MV-4-11 (cell line): Measurements from ENCODE around the gene ACAD11.
A peak's percentile ranks its signal among the peaks of the same experiment; 100 is the strongest.
"Not testable (repeated sequence)": the region's sequence is repeated elsewhere in the genome, so short reads cannot be mapped to it uniquely, and the experiment has no call there.

ENCODE experiments used
- DNase-seq: peaks from one replicate; lab custom pipeline; 2025; lab: John Stamatoyannopoulos, UW

The ACAD11 gene

GRCh38 chr3:132605374-132605792 is 54.2 kb downstream of the ACAD11 start:
- DNase-seq, result no peak

DNA sequence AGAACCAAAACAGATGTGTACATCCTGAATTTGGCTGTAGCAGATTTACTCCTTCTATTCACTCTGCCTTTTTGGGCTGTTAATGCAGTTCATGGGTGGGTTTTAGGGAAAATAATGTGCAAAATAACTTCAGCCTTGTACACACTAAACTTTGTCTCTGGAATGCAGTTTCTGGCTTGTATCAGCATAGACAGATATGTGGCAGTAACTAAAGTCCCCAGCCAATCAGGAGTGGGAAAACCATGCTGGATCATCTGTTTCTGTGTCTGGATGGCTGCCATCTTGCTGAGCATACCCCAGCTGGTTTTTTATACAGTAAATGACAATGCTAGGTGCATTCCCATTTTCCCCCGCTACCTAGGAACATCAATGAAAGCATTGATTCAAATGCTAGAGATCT is 59.0 kb downstream of the ACAD11 start:
- not testable (repeated sequence) for DNase-seq

GRCh38 chr3:132598181-132598580 is 61.4 kb downstream of the ACAD11 start:
- DNase-seq, result no peak

GRCh38 chr3:132597660-132598059 is 61.9 kb downstream of the ACAD11 start:
- no peak for DNase-seq

- no peak for DNase-seq
Measured at GRCh38 chr3:132596816-132597433, 62.7 kb downstream of the ACAD11 start, which contains the start of gene ACKR4. Gene ACKR4 (plus strand): TSS chr3:132597270. CDS start chr3:132600398, 3,128 bp downstream.

DNA sequence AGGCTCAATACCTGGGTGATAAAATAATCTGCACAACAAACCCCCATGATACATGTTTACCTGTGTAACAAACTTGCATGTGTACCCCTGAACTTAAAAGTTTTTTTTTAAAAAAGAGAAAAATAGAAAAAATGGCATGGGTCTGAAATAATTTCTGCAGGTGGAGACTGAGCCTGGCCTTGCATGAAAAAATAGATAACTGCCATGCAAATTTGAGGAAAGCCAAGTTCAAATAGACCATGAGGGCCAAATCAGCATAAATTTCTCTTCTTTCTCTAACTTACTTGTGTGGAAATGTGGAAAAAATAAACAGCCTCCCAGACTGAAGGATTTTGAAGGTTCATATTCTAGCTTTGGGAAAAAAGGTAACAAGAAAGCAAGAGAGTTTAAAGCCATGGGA is 63.3 kb downstream of the ACAD11 start:
- no peak for DNase-seq

GRCh38 chr3:132595014-132595413 is 64.6 kb downstream of the ACAD11 start:
- DNase-seq, result peak; percentile 81

- DNase-seq, result no peak
Measured at GRCh38 chr3:132594498-132594897, 65.1 kb downstream of the ACAD11 start.

DNA sequence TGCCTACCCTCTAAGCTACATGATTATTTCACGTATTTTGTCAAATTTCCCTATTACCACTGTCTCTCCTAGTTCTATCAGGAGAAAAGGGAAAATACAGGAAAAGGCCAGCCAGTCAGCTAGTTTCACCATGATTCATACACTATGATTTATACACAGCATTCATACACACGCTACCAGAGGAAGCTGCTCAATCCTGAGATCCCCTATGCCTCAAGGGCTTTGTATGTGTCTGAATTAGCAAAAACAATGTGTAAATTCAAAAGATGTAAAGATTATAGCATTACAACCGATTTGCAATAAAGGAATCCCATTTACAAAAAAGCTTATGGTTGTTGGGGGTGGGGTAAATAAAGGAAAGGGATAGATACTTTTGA is 65.7 kb downstream of the ACAD11 start:
- no peak for DNase-seq

- no peak for DNase-seq
Measured at GRCh38 chr3:132593241-132593946, 66.2 kb downstream of the ACAD11 start.

- no peak for DNase-seq
Measured at GRCh38 chr3:132592216-132592615, 67.4 kb downstream of the ACAD11 start.

DNA sequence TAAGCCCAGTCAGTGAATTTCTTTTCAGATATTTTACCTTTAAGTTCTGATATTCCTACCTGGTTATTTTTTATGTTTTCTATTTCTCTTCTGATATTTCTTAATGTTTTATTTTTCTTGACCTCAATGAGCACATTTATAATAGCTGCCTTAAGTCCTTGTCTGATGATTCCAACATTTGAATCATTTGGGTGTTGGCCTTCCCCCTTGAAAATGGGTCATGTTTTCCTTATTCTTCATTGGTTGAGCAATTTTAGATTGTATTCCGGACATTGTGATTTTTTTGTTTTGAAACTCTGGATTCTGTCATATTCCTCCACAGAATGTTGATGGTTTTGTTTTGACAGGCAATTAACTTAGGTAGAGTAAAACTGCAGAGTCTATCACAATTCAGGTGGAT is 72.2 kb downstream of the ACAD11 start:
- DNase-seq, result no peak

GRCh38 chr3:132573797-132574211 is 85.8 kb downstream of the ACAD11 start:
- DNase-seq, result no peak

DNA sequence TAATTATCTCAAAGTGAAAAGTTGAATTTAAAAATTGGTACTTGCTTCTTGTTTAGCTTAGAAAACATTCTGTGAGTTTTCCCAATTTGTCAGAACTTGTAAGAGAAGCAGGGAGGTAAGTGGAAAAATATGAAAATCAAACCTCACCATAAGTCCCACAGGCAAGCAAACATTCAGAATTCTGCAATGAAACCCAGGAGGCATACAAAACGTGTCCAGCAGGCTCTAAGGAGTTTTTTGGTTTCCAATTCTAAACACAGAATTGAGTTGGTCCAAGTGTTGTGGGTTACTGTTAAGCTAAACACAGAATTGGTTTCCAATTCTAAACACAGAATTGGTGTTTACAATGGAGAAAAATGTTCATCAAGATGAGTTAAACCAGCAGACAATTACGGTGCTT is 89.6 kb downstream of the ACAD11 start:
- DNase-seq, result no peak

- DNase-seq, result no peak
Measured at GRCh38 chr3:132569580-132569979, 90.0 kb downstream of the ACAD11 start.

GRCh38 chr3:132569153-132569552 is 90.5 kb downstream of the ACAD11 start:
- peak; percentile 4 for DNase-seq

DNA sequence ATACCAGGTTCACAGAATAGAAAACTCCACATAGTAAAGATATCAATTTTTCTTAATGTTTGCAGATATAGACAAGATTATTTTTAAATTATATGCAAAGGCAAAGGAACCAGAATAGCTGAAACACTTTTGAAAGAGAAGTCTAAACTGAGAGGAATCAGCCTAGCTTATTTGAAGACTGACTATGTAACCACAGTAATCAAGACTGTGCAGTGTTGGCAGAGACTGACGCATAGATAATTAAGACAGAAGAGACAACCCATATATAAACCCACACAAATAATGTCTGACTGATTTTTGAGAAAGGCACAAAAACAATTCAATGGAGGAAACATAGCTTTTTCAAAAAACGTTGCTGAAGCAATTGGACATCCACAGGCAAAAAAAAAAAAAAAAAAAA is 91.2 kb downstream of the ACAD11 start:
- DNase-seq, result no peak

DNA sequence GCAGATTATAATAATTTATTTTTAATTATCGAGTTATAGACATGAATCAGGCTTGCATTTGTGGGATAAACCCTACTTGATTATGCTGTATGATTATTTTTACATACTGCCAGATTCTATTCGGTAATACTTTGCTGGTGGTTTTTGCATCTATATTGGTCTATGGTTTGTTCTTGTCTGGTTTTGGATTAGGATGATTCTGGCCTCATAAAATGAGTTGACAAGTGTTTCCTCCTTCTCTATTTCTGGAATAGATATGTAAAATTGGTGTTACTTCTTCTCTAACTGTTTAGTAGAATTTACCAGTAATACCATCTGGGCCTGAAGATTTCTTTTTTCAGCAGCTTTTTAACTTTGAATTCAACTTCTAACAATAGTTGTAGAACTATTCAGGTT is 95.5 kb downstream of the ACAD11 start:
- peak; percentile 40 for DNase-seq

DNA sequence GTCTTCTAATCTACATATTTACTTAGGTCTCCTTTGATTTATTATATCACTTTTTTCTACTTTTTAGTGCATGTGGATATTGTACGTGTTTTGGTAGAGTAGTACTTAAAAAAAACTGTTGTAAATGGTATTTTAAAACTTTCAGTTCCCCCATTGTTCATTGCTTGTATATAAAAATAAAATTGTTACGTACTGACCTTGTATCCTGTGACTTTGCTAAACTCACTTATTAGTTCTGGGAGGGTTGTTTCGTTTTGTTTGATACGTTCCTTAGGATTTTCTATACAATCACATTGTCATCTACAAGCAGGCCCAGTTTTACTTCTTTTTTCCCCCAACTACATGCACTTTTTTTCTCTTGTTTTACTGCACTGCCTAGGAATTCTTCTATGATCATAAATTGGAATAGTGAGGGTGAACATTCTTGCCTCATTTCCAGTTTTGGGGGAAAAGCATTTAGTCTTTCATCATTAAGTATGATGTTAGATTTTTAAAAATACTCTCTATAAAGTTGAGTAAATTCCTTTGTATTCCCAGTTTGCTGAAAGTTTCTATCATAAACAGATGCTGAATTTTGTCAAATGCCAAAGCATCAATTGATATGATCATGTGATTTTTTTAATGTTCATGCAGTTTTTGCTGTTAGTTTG is 96.1 kb downstream of the ACAD11 start:
- peak; percentile 41 for DNase-seq

GRCh38 chr3:132561003-132561402 is 98.6 kb downstream of the ACAD11 start:
- DNase-seq, result no peak

- no peak for DNase-seq
Measured at GRCh38 chr3:132556508-132557159, 103.0 kb downstream of the ACAD11 start.

DNA sequence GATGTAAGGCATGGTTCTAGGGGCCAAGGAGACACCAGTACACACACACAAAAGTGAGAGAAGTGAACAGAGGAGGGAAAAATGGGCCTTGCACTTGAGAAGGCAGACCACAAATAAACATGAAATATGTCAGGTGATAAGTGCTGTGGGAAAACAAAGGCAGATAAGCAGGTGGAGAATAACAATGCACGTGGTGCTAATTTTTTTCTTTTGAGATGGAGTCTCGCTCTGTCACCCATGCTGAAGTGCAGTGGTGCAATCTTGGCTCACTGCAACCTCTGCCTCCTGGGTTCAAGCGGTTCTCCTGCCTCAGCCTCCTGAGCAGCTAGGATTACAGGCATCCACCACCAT is 103.6 kb downstream of the ACAD11 start:
- DNase-seq, result not testable (repeated sequence)
